Stomach (tissue), 4 donors: Measurements from ENCODE around the gene COL25A1.

ENCODE experiments used
- EP300 ChIP-seq: sonication (generic); formaldehyde crosslinking; IDR thresholded peaks from one replicate; pipeline ENCODE4 v1.6.1; 2017; ENCODE audit warnings: antibody characterized with exemption
- POLR2A ChIP-seq, 4 donors: fragments of 450-650 bp; IDR thresholded peaks; one replicate each; pipeline ENCODE4 v1.6.1; 2016; ENCODE audit warnings: antibody characterized with exemption in 4 of 4, control low read depth in 2 of 4, mild to moderate bottlenecking in 1 of 4, moderate library complexity in 1 of 4
- POLR2AphosphoS5 ChIP-seq, 3 donors: sonication (generic); formaldehyde crosslinking; IDR thresholded peaks; one replicate each; pipeline ENCODE4 v1.6.1; 2016; ENCODE audit warnings: antibody characterized with exemption in 3 of 3
- TF ChIP-seq, protein P1 (sequence below), 7 experiments: fragments of 450-650 bp in 4 of 7; fragments of 200-600 bp in 3 of 7; sonication (generic) in 3 of 7; IDR thresholded peaks; one replicate each; pipeline ENCODE4 v1.5.1; 2016 to 2019; ENCODE audit warnings: antibody characterized with exemption in 7 of 7, control low read depth in 2 of 7, mild to moderate bottlenecking in 1 of 7

DNA sequence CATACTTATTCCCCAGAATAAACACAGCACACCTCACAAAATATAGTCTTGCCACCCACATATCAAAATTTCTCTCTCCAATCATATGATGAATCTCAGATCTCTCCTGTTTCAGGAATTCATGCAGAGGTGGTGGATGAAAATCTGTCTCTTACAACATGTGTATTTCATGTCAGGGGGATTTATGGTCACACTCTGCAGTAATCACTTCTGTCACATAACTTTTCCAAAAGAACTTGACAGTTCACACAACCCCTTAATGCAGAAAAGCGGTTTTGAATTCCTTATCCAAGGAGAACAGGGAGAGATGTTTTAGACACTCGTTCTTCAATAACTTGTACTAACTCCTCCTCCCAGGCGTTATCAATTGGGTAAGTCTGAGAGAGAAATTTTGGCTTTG is 359.1 kb downstream of the COL25A1 start:
- TF ChIP-seq, protein P1, sequence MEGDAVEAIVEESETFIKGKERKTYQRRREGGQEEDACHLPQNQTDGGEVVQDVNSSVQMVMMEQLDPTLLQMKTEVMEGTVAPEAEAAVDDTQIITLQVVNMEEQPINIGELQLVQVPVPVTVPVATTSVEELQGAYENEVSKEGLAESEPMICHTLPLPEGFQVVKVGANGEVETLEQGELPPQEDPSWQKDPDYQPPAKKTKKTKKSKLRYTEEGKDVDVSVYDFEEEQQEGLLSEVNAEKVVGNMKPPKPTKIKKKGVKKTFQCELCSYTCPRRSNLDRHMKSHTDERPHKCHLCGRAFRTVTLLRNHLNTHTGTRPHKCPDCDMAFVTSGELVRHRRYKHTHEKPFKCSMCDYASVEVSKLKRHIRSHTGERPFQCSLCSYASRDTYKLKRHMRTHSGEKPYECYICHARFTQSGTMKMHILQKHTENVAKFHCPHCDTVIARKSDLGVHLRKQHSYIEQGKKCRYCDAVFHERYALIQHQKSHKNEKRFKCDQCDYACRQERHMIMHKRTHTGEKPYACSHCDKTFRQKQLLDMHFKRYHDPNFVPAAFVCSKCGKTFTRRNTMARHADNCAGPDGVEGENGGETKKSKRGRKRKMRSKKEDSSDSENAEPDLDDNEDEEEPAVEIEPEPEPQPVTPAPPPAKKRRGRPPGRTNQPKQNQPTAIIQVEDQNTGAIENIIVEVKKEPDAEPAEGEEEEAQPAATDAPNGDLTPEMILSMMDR (IDR thresholded peaks at IDR 0.05), result no peak
- TF ChIP-seq EP300, result no peak
- no peak for TF ChIP-seq POLR2AphosphoS5 (IDR thresholded peaks at IDR 0.05)
- no peak for TF ChIP-seq POLR2A (IDR thresholded peaks at IDR 0.05)
